ENCODE data around the gene ZNF700.

The ZNF700 gene

GRCh38 chr19:11942008-11942842 is 17.3 kb downstream of the ZNF700 start:
- Histone ChIP-seq H3K27ac (ENCODE audit: low read depth, low read length) (no peak overlapping the region), H3K9me3 (ENCODE audit: insufficient read depth, low read length) (peaks cover 58% of the 10 kb centered on the region; the same call in 1 of the 2 replicates), H4K20me1 (ENCODE audit: low read depth, low read length) (no peaks in the 10 kb centered on the region), H3F3A (ENCODE audit: insufficient read depth) (no peaks in the 10 kb centered on the region), H2AFZ (ENCODE audit: low read depth, low read length, severe bottlenecking) (no peak overlapping the region), H3K4me2 (ENCODE audit: low read depth, low read length, poor library complexity, severe bottlenecking) (no peak overlapping the region), H3K79me2 (ENCODE audit: insufficient read depth, low read length) (peaks cover 73% of the 10 kb centered on the region), H3K4me3 (ENCODE audit: insufficient read depth, low read length, poor library complexity, severe bottlenecking) (no peak overlapping the region), H3K9ac (ENCODE audit: low read length) (no peak overlapping the region), H3K9me2 (replicated peaks; ENCODE audit: insufficient read depth, low read length) (no peaks in the 10 kb centered on the region), H3K36me3 (ENCODE audit: low read length) (peaks cover 58% of the 10 kb centered on the region), H3K27me3 (ENCODE audit: low read length) (no peaks in the 10 kb centered on the region)
- TF ChIP-seq, protein P1, sequence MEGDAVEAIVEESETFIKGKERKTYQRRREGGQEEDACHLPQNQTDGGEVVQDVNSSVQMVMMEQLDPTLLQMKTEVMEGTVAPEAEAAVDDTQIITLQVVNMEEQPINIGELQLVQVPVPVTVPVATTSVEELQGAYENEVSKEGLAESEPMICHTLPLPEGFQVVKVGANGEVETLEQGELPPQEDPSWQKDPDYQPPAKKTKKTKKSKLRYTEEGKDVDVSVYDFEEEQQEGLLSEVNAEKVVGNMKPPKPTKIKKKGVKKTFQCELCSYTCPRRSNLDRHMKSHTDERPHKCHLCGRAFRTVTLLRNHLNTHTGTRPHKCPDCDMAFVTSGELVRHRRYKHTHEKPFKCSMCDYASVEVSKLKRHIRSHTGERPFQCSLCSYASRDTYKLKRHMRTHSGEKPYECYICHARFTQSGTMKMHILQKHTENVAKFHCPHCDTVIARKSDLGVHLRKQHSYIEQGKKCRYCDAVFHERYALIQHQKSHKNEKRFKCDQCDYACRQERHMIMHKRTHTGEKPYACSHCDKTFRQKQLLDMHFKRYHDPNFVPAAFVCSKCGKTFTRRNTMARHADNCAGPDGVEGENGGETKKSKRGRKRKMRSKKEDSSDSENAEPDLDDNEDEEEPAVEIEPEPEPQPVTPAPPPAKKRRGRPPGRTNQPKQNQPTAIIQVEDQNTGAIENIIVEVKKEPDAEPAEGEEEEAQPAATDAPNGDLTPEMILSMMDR (IDR thresholded peaks at IDR 0.05; ENCODE audit: insufficient read depth, low read length, poor library complexity, severe bottlenecking), result no peak
- TF ChIP-seq EZH2phosphoT487 (conservative IDR thresholded peaks at IDR 0.05; ENCODE audit: low read length), result no peak

DNA sequence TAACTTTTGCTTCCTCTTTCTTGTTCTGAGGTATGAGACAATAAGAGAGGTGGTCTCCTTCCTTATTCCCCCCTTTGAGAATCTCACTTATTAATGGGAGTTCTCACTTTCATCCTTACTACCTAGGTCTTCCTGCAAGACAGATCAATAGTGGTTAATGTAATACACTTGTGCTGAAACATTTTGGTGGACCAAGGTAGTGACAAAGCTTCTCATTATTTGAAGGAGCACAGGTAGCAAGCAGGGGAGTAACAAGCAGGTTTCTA is 17.9 kb downstream of the ZNF700 start:
- no peaks in the 10 kb centered on the region for H4K20me1 ChIP-seq (ENCODE audit: low read depth, low read length)
- peaks cover 68% of the 10 kb centered on the region for H3K79me2 ChIP-seq (ENCODE audit: insufficient read depth, low read length)
- H3K27ac ChIP-seq (ENCODE audit: low read depth, low read length), result no peak overlapping the region
- H3K36me3 ChIP-seq (ENCODE audit: low read length), result peaks cover 62% of the 10 kb centered on the region
- H3K9ac ChIP-seq (ENCODE audit: low read length), result no peak overlapping the region
- H3K9me2 ChIP-seq (replicated peaks; ENCODE audit: insufficient read depth, low read length), result no peaks in the 10 kb centered on the region
- H2AFZ ChIP-seq (ENCODE audit: low read depth, low read length, severe bottlenecking), result no peak overlapping the region
- H3K9me3 ChIP-seq (ENCODE audit: insufficient read depth, low read length), result peaks cover 63% of the 10 kb centered on the region; the same call in 1 of the 2 replicates
- no peak overlapping the region for H3K4me3 ChIP-seq (ENCODE audit: insufficient read depth, low read length, poor library complexity, severe bottlenecking)
- no peak overlapping the region for H3K4me2 ChIP-seq (ENCODE audit: low read depth, low read length, poor library complexity, severe bottlenecking)
- H3K27me3 ChIP-seq (ENCODE audit: low read length), result no peaks in the 10 kb centered on the region
- no peak for TF ChIP-seq EZH2phosphoT487 (conservative IDR thresholded peaks at IDR 0.05; ENCODE audit: low read length)
- TF ChIP-seq, protein P1 (IDR thresholded peaks at IDR 0.05; ENCODE audit: insufficient read depth, low read length, poor library complexity, severe bottlenecking), result no peak
- H3F3A ChIP-seq (ENCODE audit: insufficient read depth), result no peaks in the 10 kb centered on the region

GRCh38 chr19:11944656-11945055 is 19.7 kb downstream of the ZNF700 start:
- Histone ChIP-seq H3F3A (ENCODE audit: insufficient read depth) (no peaks in the 10 kb centered on the region), H4K20me1 (ENCODE audit: low read depth, low read length) (no peaks in the 10 kb centered on the region), H3K9ac (ENCODE audit: low read length) (no peak overlapping the region), H3K27ac (ENCODE audit: low read depth, low read length) (no peak overlapping the region), H3K4me3 (ENCODE audit: insufficient read depth, low read length, poor library complexity, severe bottlenecking) (no peak overlapping the region), H3K9me2 (replicated peaks; ENCODE audit: insufficient read depth, low read length) (no peaks in the 10 kb centered on the region), H3K27me3 (ENCODE audit: low read length) (no peaks in the 10 kb centered on the region), H3K79me2 (ENCODE audit: insufficient read depth, low read length) (peaks cover 57% of the 10 kb centered on the region), H2AFZ (ENCODE audit: low read depth, low read length, severe bottlenecking) (no peak overlapping the region), H3K9me3 (ENCODE audit: insufficient read depth, low read length) (peaks cover 79% of the 10 kb centered on the region), H3K36me3 (ENCODE audit: low read length) (peaks cover 76% of the 10 kb centered on the region), H3K4me2 (ENCODE audit: low read depth, low read length, poor library complexity, severe bottlenecking) (no peak overlapping the region)
- TF ChIP-seq, protein P1 (IDR thresholded peaks at IDR 0.05; ENCODE audit: insufficient read depth, low read length, poor library complexity, severe bottlenecking), result no peak
- TF ChIP-seq EZH2phosphoT487 (conservative IDR thresholded peaks at IDR 0.05; ENCODE audit: low read length), result no peak
